H1 (cell line): ENCODE measurements around the gene KIAA1671.

Source experiments
- CTCF ChIP-seq, 3 experiments: IDR thresholded peaks; 1 replicate in 2 of 3; 2 replicates in 1 of 3; pipeline versions ENCODE4 v1.5.1 to v1.6.1; 2011; ENCODE audit warnings: low read length in 3 of 3, mild to moderate bottlenecking in 3 of 3, inconsistent platforms in 2 of 3, low read depth in 1 of 3, moderate library complexity in 1 of 3; ENCODE audit not compliant: insufficient read depth in 1 of 3; ENCODE audit errors: control extremely low read depth in 1 of 3
- EZH2 ChIP-seq: fragments of 200-600 bp; sonication (generic); IDR thresholded peaks from 2 replicates; pipeline ENCODE4 v1.7.1; 2012; ENCODE audit warnings: low read depth, mild to moderate bottlenecking, moderate library complexity, low read length, inconsistent platforms; ENCODE audit not compliant: severe bottlenecking
- POLR2A ChIP-seq, 2 experiments: IDR thresholded peaks; 1 replicate in 1 of 2; 2 replicates in 1 of 2; pipeline ENCODE4 v1.6.1; 2011; ENCODE audit warnings: low read depth in 2 of 2, low read length in 2 of 2, mild to moderate bottlenecking in 2 of 2; ENCODE audit errors: control extremely low read depth in 1 of 2
- RBBP5 ChIP-seq: IDR thresholded peaks from 2 replicates; pipeline ENCODE4 v1.7.1; 2012; ENCODE audit warnings: low read depth, mild to moderate bottlenecking, inconsistent platforms, low read length, moderate library complexity, borderline replicate concordance
- TAF1 ChIP-seq: IDR thresholded peaks from 2 replicates; pipeline ENCODE4 v1.6.1; 2011; ENCODE audit warnings: mild to moderate bottlenecking, low read depth, low read length

GRCh38 chr22:25161017-25161915 is 208.8 kb downstream of the KIAA1671 start:
- no peak for TF ChIP-seq RBBP5
- no peak for TF ChIP-seq CTCF (IDR thresholded peaks at IDR 0.05; ENCODE audit: control extremely low read depth in 1 of 3, insufficient read depth in 1 of 3, low read depth in 1 of 3, low read length in 3 of 3)
- TF ChIP-seq EZH2, result no peak
- no peak for TF ChIP-seq TAF1
- TF ChIP-seq POLR2A (IDR thresholded peaks at IDR 0.05; ENCODE audit: control extremely low read depth in 1 of 2, low read depth in 2 of 2, low read length in 2 of 2), result no peak
